Body of pancreas (tissue), 4 donors: ENCODE data around the gene TNFSF15. TPM values are rescaled to one million over a fixed set of nuclear protein-coding genes. Genes with fewer than 3 reads are reported as not detected.

Experiments used
- ATAC-seq: fragments of 150-250 bp; one replicate; pipeline ENCODE4 v1.9.1; 2016
- DNase-seq, 4 donors: peaks; one replicate each; pipeline ENCODE4 v3.0.0-alpha.2; 2019
- H3K27ac ChIP-seq, 4 donors: fragments of 200-600 bp; sonication (generic); 1 replicate in 3 of 4; 2 replicates in 1 of 4; pipeline versions ENCODE4 v1.5.1 to v1.6.1; 2016 to 2019; ENCODE audit warnings: mild to moderate bottlenecking in 1 of 4, mixed read lengths in 1 of 4, moderate library complexity in 1 of 4
- H3K27me3 ChIP-seq, 2 donors: fragments of 200-600 bp; sonication (generic); one replicate each; pipeline ENCODE4 v1.6.0; 2016; ENCODE audit warnings: mild to moderate bottlenecking in 1 of 2
- H3K36me3 ChIP-seq, 2 donors: fragments of 200-600 bp; sonication (generic); replicated peaks in 1 of 2; 2 replicates each; pipeline ENCODE4 v1.5.1; 2016; ENCODE audit warnings: low read depth in 2 of 2; ENCODE audit not compliant: insufficient read depth in 1 of 2
- H3K4me1 ChIP-seq: fragments of 200-600 bp; sonication (generic); one replicate; pipeline ENCODE4 v1.6.0; 2016
- H3K4me3 ChIP-seq, 2 donors: fragments of 200-600 bp; sonication (generic); 1 replicate in 1 of 2; 2 replicates in 1 of 2; pipeline ENCODE4 v1.5.1; 2016 to 2019
- H3K9me3 ChIP-seq, 3 donors: fragments of 200-600 bp; sonication (generic); 1 replicate in 2 of 3; 2 replicates in 1 of 3; pipeline ENCODE4 v1.5.1; 2016
- POLR2A ChIP-seq, 3 donors: fragments of 450-650 bp; IDR thresholded peaks; one replicate each; pipeline ENCODE4 v1.6.1; 2016; ENCODE audit warnings: antibody characterized with exemption in 3 of 3, mild to moderate bottlenecking in 2 of 3
- WGBS, 2 donors: methylation state at CpG; one replicate each; pipeline ENCODE4 v1.1.5; 2017; 5-methylcytosine and 5-hydroxymethylcytosine counted together
- intact Hi-C: fragments of 100-400 bp; cut with DNase I; formaldehyde crosslinking; loops from one replicate; pipeline ENCODE4 v1.15.1; 2023
- total RNA-seq, 2 donors: library from RNA; depleted of rRNA; stranded (reverse); fragments of >200 nt; gene quantifications; one replicate each; pipeline ENCODE4 v1.1.0, GENCODE V29; 2016
- TF ChIP-seq, protein P1 (sequence below), 7 experiments: fragments of 450-650 bp in 4 of 7; fragments of 200-600 bp in 3 of 7; sonication (generic) in 3 of 7; IDR thresholded peaks; one replicate each; pipeline ENCODE4 v1.5.1; 2016 to 2019; ENCODE audit warnings: antibody characterized with exemption in 7 of 7

The TNFSF15 gene
- total RNA-seq, 2 donors from 2014 or later: 0.26 TPM; not detected in 1

DNA sequence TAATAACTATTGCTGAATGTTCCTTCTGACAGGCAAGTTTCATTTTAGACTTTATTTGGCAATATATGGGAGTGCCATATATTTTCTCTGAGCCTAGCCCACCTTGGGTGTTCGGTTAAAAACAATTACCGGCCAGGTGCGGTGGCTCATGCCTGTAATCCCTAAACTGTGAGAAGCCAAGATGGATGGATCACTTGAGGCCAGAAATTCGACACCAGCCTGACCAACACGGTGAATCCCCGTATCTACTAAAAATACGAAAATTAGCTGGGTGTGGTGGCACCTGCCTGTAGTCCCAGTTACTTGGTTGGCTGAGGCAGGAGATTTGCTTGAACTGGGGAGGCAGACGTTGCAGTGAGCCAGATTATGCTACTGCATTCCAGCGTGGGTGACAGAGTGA lies 47.9 kb downstream of the TNFSF15 start:
- Histone ChIP-seq H3K9me3 (no peaks in the 10 kb centered on the region), H3K27ac (no peak overlapping the region), H3K4me3 (no peak overlapping the region), H3K36me3 (no peaks in the 10 kb centered on the region), H3K27me3 (no peaks in the 10 kb centered on the region), H3K4me1 (no peaks in the 10 kb centered on the region)
- DNase-seq (no peak), ATAC-seq (no peak)
- TF ChIP-seq, protein P1, sequence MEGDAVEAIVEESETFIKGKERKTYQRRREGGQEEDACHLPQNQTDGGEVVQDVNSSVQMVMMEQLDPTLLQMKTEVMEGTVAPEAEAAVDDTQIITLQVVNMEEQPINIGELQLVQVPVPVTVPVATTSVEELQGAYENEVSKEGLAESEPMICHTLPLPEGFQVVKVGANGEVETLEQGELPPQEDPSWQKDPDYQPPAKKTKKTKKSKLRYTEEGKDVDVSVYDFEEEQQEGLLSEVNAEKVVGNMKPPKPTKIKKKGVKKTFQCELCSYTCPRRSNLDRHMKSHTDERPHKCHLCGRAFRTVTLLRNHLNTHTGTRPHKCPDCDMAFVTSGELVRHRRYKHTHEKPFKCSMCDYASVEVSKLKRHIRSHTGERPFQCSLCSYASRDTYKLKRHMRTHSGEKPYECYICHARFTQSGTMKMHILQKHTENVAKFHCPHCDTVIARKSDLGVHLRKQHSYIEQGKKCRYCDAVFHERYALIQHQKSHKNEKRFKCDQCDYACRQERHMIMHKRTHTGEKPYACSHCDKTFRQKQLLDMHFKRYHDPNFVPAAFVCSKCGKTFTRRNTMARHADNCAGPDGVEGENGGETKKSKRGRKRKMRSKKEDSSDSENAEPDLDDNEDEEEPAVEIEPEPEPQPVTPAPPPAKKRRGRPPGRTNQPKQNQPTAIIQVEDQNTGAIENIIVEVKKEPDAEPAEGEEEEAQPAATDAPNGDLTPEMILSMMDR (IDR thresholded peaks at IDR 0.05): no peak
- no peak for TF ChIP-seq POLR2A (IDR thresholded peaks at IDR 0.05)
- WGBS, 2 donors: 54 to 59% methylated on average over 9 of the region's 9 CpGs
- intact Hi-C loops: no loop called here

DNA sequence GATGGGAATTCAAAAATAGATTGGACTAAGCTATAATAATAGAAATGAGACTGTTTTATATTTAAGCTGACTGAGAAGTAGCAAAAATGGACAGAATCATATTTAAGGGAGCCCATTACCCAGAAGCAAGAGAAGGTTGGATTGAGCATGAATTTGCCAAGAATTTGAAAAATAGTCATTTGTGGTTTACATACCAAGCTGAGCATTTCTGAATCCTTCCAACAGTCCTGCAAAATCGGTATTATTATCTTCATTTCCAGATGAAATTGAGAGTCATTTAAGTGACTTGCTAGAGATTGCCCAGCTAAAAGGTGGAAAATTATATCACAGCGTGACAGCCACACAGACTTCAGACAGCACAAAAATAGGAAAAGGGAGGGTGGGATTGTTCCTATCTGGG lies 48.4 kb downstream of the TNFSF15 start:
- WGBS, 2 donors: 68 to 73% methylated on average over 2 of the region's 2 CpGs
- Histone ChIP-seq H3K4me3 (no peak overlapping the region), H3K9me3 (no peaks in the 10 kb centered on the region), H3K27ac (no peak overlapping the region), H3K4me1 (no peaks in the 10 kb centered on the region), H3K27me3 (no peaks in the 10 kb centered on the region), H3K36me3 (no peaks in the 10 kb centered on the region)
- intact Hi-C loops: no loop called here
- DNase-seq (no peak), ATAC-seq (no peak)
- TF ChIP-seq, protein P1 (IDR thresholded peaks at IDR 0.05): no peak
- TF ChIP-seq POLR2A (IDR thresholded peaks at IDR 0.05): no peak

DNA sequence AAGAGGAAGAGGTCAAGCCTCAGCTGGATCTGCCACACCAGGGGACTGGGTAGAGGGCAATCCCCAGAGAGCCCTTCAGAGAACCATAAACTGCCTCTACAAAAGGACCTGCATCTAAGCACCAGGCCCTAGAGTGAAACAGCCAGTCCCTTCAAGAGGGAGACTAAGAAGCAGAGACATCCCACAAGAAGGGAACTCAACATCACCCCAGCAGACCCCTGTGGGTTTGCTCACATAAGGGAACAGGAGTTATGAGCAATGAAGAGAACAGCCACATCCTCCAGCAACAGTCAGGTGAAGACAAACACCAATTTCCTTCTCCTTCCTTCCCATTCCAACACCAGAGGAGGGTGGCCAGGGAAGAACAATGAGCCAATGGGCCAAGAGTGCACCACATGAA lies 48.9 kb downstream of the TNFSF15 start:
- Histone ChIP-seq H3K36me3 (no peaks in the 10 kb centered on the region), H3K9me3 (no peaks in the 10 kb centered on the region), H3K27me3 (no peaks in the 10 kb centered on the region), H3K27ac (no peak overlapping the region), H3K4me1 (no peaks in the 10 kb centered on the region), H3K4me3 (no peak overlapping the region)
- ATAC-seq (no peak), DNase-seq (no peak)
- intact Hi-C loops: no loop called here
- TF ChIP-seq, protein P1 (IDR thresholded peaks at IDR 0.05): no peak
- TF ChIP-seq POLR2A (IDR thresholded peaks at IDR 0.05): no peak

DNA sequence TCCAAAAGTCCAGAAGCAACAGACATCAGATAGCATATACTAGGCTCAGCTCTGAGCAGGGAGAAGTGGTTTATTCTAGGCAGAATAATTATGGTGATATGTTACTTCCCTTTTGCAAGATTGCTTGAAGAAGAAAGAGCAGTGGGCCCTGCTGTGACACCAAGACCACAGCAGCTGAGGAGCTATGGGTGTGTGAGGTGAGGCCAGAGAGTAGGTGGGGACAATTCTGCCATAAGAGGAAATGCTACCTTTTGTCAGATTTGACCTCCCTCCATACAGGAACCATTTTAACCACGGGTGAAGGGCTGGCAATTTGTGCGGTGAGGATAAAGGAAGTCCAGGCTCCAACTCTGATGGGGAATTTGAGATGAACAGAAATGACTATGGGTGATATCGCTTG lies 51.3 kb downstream of the TNFSF15 start:
- no peaks in the 10 kb centered on the region for H3K4me1 ChIP-seq
- H3K9me3 ChIP-seq: no peaks in the 10 kb centered on the region
- no peaks in the 10 kb centered on the region for H3K36me3 ChIP-seq
- ATAC-seq (no peak), DNase-seq (no peak)
- H3K27me3 ChIP-seq: no peaks in the 10 kb centered on the region
- H3K27ac ChIP-seq: no peak overlapping the region
- intact Hi-C loops: no loop called here
- no peak overlapping the region for H3K4me3 ChIP-seq
- WGBS, 2 donors: 61 to 91% methylated on average over 3 of the region's 3 CpGs
- TF ChIP-seq, protein P1 (IDR thresholded peaks at IDR 0.05): no peak
- no peak for TF ChIP-seq POLR2A (IDR thresholded peaks at IDR 0.05)

DNA sequence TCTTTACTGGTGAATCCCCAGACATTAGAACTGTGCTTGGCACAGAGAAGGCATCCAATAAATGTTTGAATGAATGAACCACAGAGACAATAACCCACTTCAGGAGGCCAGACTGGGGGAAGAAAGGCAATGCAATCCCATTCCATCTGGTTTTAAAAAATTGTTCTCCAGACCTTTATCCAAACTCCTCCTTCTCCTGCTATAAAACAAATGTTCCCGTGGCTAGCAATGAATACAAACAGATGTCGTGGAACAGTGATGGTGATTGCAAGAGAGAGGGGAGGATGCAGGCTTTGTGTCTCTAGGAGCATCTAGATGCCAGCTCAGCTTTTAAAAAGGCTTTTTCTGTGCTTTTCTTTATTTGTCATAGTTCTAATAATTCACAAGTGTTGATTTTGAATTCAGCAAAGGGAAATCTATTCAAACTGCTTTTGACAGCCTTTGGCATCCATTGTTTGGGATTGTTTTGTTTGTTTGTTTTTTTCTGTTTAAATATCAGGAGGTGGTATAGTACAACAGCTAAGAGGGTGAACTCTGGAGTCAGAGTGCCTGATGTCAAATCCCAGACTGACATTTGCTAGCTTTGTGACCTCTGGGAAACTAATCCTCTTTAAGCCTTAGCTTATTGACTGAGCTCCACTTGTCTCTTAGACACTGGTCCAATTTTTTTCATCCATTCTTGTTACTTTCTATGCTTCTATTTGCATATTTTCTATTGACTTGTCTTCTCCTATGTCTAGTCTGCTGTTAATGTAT lies 59.1 kb downstream of the TNFSF15 start:
- Histone ChIP-seq H3K9me3 (no peaks in the 10 kb centered on the region), H3K4me3 (no peak overlapping the region), H3K27ac (no peak overlapping the region), H3K4me1 (no peaks in the 10 kb centered on the region), H3K36me3 (no peaks in the 10 kb centered on the region), H3K27me3 (no peaks in the 10 kb centered on the region)
- no peak for ATAC-seq
- WGBS, 2 donors: 29 to 37% methylated on average over 2 of the region's 2 CpGs
- TF ChIP-seq POLR2A (IDR thresholded peaks at IDR 0.05): no peak
- TF ChIP-seq, protein P1 (IDR thresholded peaks at IDR 0.05): no peak
- no peak for DNase-seq
- intact Hi-C loops: no loop called here
